ENCODE results near the gene EPN3. TPM values are rescaled to one million over a fixed set of nuclear protein-coding genes. Genes with fewer than 3 reads are reported as not detected.

EPN3 gene
- total RNA-seq, 1 experiment from 2014 or later, result 0.92 TPM

- ChIA-PET POLR2A (interaction anchor here (0.7 kb wide), 1 partner anchor 14 kb away, joined by 3 read pairs; no protein-coding TSS in a partner anchor), CTCF (interaction anchor here (0.6 to 3.6 kb wide), 3 partner anchors 72 to 147 kb away, joined by 3 to 15 read pairs (median 10); no protein-coding TSS in a partner anchor)
- DNase-seq (ENCODE audit: low read depth, low spot score) (no peak), ATAC-seq (no peak)
- intact Hi-C loops (cut with micrococcal nuclease; ENCODE audit: unreplicated experiment), result loop anchor here (2.0 to 5.0 kb wide), 2 partner anchors 147 to 295 kb away; no protein-coding TSS in a partner anchor
- Histone ChIP-seq H3K36me3 (ENCODE audit: control insufficient read depth, insufficient read depth, low read length) (no peaks in the 10 kb centered on the region), H3K4me3 (ENCODE audit: low read depth in 2 of 2, low read length in 2 of 2) (peak overlapping the region; percentile 52 to 73), H3K9me3 (ENCODE audit: control insufficient read depth, insufficient read depth, low read depth, low read length) (no peaks in the 10 kb centered on the region), H3K4me1 (ENCODE audit: control insufficient read depth, insufficient read depth, low read length) (peaks cover 22% of the 10 kb centered on the region), H3K27ac (ENCODE audit: low read length) (peak overlapping the region; percentile 94), H3K27me3 (ENCODE audit: control insufficient read depth, insufficient read depth, low read length) (no peaks in the 10 kb centered on the region)
- TF ChIP-seq POLR2AphosphoS5 (IDR thresholded peaks at IDR 0.05; ENCODE audit: low read depth, low read length), result no peak
- no peak for TF ChIP-seq SIN3A (IDR thresholded peaks at IDR 0.05; ENCODE audit: borderline replicate concordance, insufficient read depth, low read depth, low read length)
- TF ChIP-seq TCF7L2 (IDR thresholded peaks at IDR 0.05; ENCODE audit: low read depth, low read length), result no peak
- no peak for TF ChIP-seq REST (IDR thresholded peaks at IDR 0.05; ENCODE audit: insufficient read depth in 1 of 2, low read depth in 2 of 2, low read length in 1 of 2)
- TF ChIP-seq CTCF (IDR thresholded peaks at IDR 0.05), result no peak
- BruUV-seq (replicated peaks), result no TSS peak
- in situ Hi-C loops (cut with HindIII; ENCODE audit: low pct_unique_long_range_greater_than_20kb, low sequenced_read_pairs), result no loop called here
Measured at GRCh38 chr17:50547736-50548083, 15.2 kb downstream of the EPN3 start.

- intact Hi-C loops (cut with micrococcal nuclease; ENCODE audit: unreplicated experiment), result loop anchor here (5.0 kb wide), 1 partner anchor 293 kb away; no protein-coding TSS in a partner anchor
- no peaks in the 10 kb centered on the region for H3K27me3 ChIP-seq (ENCODE audit: control insufficient read depth, insufficient read depth, low read length)
- TF ChIP-seq REST (IDR thresholded peaks at IDR 0.05; ENCODE audit: insufficient read depth in 1 of 2, low read depth in 2 of 2, low read length in 1 of 2) (no peak), POLR2AphosphoS5 (IDR thresholded peaks at IDR 0.05; ENCODE audit: low read depth, low read length) (no peak), TCF7L2 (IDR thresholded peaks at IDR 0.05; ENCODE audit: low read depth, low read length) (no peak), SIN3A (IDR thresholded peaks at IDR 0.05; ENCODE audit: borderline replicate concordance, insufficient read depth, low read depth, low read length) (no peak), CTCF (IDR thresholded peaks at IDR 0.05) (no peak)
- in situ Hi-C loops (cut with HindIII; ENCODE audit: low pct_unique_long_range_greater_than_20kb, low sequenced_read_pairs), result no loop called here
- peaks cover 12% of the 10 kb centered on the region for H3K4me1 ChIP-seq (ENCODE audit: control insufficient read depth, insufficient read depth, low read length)
- peak overlapping the region; percentile 4; the same call in 1 of the 2 replicates for H3K27ac ChIP-seq (ENCODE audit: low read length)
- no peaks in the 10 kb centered on the region for H3K9me3 ChIP-seq (ENCODE audit: control insufficient read depth, insufficient read depth, low read depth, low read length)
- H3K36me3 ChIP-seq (ENCODE audit: control insufficient read depth, insufficient read depth, low read length), result no peaks in the 10 kb centered on the region
- POLR2A ChIA-PET, result no interaction called here
- DNase-seq (ENCODE audit: low read depth, low spot score) (no peak), ATAC-seq (no peak)
- CTCF ChIA-PET, result interaction anchor here (3.6 kb wide), 1 partner anchor 77 kb away, joined by 15 read pairs; no protein-coding TSS in a partner anchor
- no peak overlapping the region for H3K4me3 ChIP-seq (ENCODE audit: low read depth in 2 of 2, low read length in 2 of 2)
- no TSS peak for BruUV-seq (replicated peaks)
Measured at GRCh38 chr17:50548831-50549230, 16.3 kb downstream of the EPN3 start.

All from Panc1 (cell line).